GM19328 (cell line): ENCODE data around the gene PFKP.
A peak's percentile ranks its signal among the peaks of the same experiment; 100 is the strongest.
"Not testable (repeated sequence)": the region's sequence is repeated elsewhere in the genome, so short reads cannot be mapped to it uniquely, and the experiment has no call there.

Source experiments
- ATAC-seq: cut with Tn5 transposase; IDR thresholded peaks from one replicate; pipeline ENCODE4 v1.9.1; 2021; ENCODE audit warnings: mild to moderate bottlenecking, moderate library complexity; ENCODE audit not compliant: unreplicated experiment

Gene PFKP

DNA sequence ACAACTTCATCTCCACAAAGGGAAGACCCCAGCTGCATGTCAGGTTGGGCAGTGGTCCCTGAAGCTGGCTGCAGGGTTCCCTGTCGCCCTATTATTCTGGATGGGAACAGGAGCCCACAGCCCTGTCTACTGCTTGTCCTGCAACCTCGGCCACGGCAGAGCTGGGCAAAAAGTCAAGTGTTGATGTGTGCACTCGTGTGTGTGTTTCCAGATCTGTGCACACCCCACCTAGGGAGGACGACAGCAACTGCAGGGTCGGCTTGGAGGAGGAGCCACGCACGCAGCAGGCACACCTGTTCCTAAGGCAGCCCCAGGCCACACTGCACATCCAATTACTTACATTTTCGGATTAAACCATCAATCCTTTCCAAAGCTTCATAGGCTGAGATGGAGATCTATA is 81.6 kb downstream of the PFKP start:
- ATAC-seq: no peak

DNA sequence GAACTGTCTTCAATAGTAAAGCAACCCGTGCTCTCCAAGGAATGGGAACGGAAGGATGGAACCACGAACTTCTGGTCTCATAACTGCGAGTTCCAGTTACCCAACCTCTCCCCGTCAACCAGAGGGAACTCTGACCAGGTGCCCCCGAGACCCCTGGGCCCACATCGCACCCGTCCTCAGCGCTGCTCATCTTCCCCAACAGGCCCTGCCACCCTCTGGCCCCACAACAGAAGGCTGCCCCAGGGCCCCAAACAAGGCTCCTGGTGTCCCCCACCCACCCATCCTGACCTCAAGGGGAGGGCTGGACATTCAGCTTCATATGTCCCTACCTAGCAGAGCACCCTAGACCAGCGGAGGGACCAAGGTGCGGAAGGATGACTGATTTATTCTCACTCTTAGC is 82.6 kb downstream of the PFKP start:
- ATAC-seq: no peak

DNA sequence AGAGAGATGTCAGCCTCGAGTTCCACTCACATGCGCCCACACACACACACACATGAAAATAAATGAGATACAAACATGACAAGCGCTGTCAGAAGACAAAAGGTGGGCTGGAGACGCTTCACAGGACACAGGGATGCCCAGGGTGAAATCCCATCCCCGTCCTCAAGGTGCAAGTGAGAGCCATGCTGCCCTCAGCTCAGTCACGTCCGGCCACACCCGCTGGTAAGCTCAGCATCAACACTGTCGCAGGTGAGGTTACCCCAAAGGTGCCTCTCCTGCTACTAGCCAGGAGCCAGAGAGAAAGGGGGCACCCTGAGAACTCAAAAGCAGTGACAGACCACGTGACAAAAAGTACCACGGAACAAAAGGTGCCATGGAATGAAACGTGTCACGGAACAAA is 83.0 kb downstream of the PFKP start:
- no peak for ATAC-seq

DNA sequence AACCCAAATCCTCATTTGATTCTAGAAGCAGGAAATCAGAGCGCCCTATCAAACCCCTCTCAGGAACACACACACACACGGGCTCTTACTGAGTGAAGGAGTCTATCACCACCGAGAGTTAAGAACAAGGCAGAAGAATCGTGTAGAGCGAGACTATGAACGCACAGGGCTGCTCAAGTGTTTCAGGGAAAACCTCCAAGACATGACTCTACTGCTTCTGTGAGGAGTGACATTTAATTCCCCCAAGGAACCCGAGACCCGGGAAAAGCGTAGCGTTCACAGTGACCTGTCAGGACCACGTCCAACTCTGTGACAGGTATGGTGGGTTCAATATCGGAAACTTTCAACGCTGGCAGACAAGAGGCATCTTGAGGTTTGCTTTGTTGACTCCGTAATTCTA is 83.6 kb downstream of the PFKP start:
- no peak for ATAC-seq

DNA sequence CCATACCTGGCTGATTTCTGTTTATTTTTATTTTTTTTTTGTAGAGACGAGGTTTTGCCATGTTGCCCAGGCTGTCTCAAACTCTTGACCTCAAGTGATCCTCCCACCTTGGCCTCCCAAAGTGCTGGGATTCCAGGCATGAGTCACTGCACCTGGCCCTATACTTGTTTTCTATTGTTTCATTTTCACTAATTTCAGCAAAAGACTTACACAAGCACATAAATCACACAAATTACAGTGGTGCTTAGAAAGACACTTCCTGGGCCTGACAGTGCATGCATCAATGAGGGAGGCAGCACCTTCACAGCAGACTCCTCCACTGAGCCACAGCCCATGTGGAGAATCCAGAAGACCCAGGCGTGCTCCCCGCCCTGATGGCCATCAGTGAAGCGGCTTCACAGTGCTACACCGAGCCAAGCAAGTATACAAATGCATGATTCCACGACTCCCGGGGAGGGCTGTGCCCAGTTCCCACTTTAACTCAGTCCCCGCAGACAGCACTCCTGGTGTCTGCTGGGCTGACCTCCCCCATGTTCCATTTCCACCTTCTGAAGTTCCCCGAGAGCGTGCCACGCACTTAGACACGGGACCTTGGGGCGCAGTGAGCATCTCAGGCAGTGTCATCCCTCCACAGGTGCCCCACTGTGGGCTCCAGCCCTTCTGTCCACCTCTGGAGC is 84.7 kb downstream of the PFKP start:
- ATAC-seq: no peak

DNA sequence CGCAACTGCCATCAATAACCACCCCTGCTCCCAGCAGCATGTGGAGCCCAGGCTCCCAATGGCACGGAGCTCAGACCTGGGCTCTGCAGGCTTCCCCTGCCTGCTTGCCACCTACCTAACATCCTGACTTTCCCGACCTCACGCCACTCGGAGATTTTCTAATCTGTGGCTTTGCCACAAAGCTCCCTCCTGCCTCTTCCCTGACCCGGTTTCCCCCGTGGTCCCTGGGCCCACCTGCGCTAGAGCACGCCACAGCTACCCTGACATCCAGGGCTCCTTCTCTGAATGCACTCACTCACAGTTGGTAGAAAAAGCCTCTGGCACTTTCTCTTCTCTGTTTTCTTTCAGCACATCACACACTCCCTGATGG is 85.2 kb downstream of the PFKP start:
- no peak for ATAC-seq

DNA sequence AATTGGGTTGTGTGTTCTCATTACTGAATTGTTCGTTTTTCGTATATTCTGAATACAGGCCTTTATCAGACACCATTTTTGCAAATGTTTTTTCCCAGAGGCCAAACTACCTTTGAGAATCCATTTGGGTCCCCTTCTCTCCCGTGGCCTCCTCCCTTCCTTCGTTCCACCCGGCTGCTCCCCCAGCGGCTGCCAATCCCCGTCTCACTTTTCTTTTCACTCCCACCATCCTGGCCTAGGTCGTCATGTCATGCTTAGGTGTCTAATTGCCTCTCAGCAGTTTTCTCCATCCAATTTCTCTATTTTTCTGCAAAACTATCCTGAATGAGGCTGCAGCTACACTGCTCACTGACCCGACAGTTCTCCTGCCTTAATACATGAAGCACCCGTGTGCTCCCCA is 87.3 kb downstream of the PFKP start:
- ATAC-seq: no peak

DNA sequence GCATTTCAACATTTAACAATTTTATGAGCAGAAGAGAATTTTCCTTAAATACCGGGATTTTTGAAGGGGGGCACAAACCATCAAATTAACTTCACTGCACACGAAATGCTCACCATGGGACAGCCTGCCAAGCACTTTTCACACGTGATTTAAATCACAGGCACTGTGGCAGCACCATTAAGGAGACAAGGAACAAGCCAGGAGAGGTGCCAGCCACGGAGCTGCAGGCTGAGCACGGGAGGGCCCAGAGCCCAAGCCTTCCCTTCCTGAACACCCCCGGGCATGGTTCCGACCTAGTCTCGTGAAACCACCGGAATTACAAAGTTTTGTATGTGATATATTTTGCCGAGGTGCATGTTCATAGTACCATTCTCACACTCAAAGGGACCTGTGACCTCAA is 91.8 kb downstream of the PFKP start:
- ATAC-seq: no peak

DNA sequence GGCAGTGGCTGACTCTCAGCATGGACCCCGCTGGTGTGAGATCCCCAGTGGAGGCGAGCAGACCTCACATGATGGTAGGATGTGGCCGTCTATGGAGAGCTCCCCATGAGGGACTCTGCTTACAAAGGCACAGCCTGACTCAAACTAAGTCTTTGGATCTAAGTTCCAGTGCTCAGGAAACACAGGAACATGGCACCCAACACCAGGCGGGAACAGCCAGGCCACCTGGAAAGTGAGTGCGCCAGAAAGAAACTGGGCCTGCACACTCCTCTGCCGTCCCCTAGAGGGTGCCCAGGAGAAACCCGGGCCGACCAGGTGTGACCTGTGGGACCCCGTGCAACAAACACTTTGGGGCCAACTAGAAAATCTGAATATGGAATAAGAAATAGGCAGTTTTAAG is 95.2 kb downstream of the PFKP start:
- ATAC-seq: no peak

DNA sequence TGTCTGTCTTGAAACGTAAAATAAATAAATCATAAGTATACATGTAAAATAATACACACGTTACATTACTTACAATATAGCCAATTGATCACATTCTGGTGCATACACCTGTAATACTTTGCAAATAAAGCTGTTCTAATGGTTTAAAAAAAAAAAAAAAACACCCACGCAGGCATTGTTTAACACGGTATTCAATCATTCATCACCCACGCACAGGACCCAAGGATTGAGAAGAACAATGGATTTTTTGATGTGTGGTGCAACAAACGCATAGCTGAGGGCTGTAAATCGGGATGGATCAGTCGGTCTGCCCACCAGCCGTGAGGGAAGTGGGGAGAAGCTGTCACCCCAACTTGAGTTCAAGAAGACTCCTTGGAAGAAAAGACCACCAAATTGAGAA is 96.5 kb downstream of the PFKP start:
- ATAC-seq: no peak

DNA sequence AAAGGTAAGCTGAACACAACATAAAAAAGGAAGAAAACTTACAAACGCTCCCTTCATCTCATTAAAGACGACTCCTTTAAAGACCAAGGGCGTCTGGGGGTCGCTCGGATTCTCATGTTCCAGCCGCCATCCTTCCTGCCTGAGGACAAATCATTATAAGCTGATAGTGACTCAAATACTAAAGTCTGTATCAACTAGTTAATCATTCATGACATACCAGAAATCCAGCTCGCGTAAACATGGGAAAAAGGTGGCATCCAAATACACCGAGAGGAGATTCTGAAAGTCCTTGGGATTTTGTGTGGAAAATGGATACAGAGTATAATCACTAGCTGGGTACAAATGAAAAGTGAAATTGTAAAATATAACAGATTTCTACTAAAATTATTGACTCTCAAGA is 97.8 kb downstream of the PFKP start:
- ATAC-seq: no peak

DNA sequence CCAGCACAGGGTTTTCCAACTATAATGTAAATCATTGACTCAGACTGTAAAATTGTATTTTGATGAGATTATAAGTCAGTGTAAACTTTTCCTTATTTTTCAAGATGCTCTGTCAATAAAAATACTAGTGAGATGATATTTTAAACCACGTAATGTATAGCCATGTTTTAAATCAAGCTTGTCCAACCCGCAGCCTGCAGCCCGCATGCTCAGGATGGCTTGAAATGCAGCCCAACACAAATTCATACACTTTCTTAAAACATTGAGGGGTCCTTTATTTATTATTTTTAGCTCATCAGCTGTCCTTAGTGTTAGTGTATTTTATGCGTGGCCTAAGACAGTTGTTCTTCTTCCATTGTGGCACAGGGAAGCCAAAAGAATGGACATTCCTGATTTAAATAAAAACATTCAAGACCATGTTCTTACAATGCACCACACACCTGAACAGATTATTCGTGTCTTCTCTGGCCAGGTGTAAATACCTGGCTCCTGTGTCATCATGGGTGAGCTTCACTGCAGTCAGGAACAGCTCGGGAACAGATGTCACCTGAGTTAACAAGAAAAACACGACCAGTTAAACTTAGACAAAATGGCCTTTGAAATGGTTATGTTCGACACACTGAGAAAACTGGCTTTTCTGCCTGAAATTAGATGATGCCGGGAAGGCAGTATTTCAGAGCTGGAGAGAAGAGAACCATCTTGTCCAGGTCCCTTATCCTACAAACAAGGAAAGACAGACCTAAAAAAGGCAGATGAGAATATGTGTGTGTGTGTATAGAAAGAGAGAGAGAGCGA is 99.3 kb downstream of the PFKP start:
- ATAC-seq: no peak

DNA sequence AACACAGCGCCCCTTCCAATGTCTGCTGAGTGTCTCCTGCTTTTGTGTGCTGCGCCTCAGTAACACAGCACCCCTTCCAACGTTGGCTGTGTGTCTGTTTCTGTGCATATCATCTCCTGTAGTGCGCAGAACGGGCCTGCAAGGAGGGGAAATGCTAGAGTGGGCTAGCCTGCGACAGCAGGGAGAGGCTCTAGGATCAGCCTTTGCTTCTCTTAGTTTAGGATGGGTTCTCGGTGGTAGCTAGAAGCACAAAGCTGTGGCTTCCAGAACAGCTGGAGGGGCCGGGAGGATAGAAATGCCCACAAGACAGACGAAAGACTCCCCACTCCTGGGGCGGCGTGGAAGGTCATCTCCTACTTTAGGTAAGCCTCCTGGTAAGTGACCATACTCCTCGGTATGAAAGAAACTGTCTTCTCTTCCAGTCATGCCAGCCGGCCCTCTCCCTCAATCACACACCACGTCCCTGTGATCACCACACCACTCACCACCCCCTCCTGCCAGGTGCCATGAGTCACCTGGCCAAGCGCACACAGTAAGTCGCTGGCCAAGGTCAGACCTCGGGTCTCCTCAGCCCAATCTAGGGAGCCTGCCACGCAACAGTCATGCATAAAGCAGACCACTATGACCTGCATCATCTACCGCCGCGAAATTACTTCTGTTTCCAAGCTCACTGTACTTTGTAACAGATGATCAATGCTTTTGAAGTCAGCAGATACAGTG is 100.4 kb downstream of the PFKP start:
- no peak for ATAC-seq

DNA sequence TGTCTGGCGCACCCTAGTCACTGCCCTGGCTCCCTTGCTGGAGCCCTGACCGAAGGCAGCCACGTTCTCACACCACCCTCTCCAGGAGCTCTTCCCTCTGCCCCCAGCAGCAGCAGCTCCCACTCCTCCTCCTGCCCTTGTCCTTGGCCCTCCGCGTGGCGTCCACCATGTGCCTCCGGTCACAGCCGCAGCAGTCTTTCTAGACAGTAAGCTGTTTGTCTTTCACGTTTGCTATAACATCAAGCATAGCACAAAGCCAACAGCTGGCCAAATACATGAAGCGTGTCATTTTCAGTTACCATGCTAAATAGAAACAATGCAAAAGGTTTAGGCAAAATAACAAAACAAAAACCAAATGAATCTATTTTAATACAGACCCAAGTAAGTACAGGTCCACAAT is 101.9 kb downstream of the PFKP start:
- ATAC-seq: no peak

DNA sequence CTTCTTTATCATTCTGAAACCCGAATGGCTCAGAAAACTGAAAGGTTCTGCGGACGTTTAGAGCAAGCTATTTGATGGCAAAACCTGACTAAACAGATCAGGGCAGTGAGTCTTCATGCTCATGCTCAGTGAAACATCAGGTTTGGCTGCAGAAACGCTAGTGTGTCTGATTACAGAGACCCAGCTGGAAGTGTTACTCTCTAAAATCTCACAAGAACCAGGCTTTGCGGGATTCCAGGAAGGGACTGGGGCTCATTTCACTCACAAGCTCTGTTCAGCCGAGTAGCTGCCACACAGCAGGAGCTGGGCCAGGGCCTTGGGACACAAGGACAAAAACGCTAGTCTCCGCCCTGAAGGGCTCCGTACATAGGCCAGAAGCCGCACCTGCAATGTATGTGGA is 102.3 kb downstream of the PFKP start:
- no peak for ATAC-seq

DNA sequence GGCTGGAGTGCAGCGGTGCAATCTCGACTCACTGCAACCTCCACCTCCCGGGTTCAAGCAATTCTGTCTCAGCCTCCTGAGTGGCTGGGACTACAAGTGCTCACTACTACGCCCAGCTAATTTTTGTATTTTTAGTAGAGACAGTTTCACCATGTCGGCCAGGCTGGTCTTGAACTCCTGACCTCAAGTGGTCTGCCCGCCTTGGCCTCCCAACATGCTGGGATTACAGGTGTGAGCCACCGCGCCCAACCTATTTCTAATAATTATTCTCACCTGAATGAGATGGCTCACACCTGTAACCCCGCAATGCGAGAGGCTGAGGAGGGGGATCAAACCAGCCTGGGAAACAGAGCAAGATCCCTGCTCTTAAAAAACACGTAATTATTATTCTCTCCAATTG is 104.1 kb downstream of the PFKP start:
- not testable (repeated sequence) for ATAC-seq

DNA sequence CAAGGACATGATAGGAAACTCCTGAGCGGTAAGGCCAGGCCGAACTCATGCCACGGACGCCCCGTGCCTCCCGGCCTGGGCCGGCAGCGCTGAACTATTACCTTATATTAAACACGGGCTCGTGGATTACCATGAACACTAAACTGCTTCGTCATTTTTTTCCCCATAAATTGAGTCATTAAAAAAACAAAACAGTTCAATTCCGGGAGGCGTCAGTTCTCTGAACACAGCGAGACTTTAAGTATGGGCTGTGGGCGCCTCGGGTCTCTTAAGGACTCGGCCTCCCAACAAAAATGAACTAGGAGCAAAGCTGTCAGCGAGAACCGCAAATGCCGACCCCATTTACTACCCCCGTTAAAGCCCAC is 104.7 kb downstream of the PFKP start:
- ATAC-seq: no peak

DNA sequence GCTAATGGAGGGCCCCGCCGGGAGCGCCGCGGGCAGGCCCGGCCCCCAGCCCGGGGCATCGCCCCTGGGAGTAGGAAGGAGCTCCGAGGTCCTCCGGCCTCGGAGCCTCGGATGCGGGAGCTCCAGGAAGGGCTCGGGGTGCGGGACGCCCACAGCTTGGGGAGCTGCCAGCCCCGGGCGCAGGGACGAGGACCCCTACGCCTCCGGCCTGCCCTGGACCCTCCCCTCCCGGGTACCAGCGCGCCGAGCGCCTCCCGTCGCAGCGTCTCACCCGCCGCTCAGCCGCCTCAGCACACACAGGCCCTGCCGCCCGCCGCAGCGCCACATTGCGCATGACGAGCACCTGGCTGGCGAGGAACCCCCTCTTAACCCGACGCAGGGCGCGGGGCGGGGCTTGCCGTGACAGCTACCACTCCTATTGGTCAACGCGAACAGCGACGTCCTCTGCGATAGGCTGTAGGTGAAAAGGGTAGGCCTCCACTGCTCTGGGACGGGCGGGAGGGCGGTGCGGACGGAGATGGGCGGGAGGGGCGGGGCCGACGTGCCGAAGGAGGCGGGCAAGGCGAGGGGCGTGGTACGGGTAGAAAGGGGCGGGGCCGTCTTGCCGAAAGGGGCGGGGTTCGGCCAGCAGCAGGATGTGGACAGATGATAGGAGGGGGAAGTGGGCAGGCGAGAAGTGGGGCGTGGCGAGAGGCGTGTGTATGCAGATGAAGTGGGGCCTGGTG is 105.3 kb downstream of the PFKP start, which contains the start of gene PITRM1:
Gene PITRM1, minus strand, starts transcription at position 337 of the 725 bp plus-strand sequence. Its CDS starts 10 bp downstream, at position 327.
- peak; percentile 93 for ATAC-seq

DNA sequence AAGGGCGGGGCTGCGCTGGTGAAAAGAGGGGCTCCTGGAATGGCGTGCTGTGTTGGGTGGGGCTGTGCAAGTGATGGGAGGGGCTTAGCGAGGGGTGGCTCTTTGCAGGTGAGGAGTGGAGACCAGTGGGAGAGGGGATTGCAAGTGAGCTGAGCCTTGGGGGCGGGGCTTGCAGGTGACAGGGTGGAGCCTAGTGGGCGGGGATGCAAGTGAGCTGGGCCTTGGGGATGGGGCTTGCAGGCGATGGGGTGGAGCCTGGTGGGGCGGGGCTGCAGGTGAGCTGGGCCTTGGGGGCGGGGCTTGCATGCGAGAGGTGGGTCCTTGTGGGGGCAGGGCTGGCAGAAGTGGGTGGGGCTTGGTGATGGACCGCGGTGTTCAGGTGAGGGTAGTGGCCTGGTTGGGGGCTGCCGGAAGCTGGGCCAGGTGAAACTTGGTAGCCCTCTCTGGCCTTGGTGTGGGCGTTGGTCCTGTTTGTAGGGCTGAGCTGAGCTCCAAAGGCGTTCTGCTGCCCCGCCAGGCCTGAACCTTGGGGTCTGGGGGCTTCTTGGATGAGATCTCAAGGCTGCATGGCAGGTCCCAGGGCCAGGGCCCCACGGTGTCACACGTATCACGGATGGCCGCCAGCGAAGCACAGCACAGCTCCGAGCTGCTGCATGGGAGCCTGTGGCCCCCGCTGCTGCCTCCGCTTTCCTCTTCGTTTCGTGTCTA is 106.0 kb downstream of the PFKP start:
- ATAC-seq: peak; percentile 28

DNA sequence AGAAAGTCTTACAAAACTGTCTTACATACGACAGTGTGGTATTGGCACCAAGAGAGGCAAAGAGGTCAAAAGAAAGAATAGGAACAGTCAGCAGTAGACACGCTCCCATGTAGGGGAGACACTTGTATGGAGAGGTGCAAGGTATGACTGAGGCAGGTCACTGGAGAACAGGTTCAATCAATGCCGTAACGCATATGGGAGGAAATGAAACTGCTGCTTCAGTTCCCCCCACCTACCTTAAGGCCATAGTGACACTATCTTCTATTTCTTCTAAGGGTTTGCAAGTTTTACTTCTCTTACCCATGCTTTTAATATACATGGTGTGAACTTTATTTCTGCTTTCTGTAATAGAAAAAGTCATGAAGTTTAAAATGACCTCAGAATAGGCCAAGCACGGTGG is 110.7 kb downstream of the PFKP start:
- ATAC-seq: no peak

DNA sequence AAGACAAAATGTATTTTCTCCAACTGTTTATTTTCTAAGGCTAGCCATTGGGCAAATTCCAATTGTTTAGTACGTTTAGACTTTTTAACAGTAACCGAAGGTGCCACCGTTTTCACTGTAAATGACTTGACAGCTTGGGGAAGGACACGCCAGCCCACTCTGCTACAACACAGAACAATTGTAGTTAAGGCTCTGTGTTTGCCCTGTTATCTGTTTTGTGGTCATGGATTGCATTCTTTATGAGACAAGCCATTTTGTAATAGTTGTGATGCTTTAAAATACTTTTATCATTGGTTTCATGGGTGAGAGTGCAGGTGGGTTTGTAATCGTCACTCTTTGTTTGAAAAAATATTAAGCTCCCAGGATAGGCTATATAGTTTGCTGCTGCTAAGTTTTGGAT is 111.8 kb downstream of the PFKP start:
- no peak for ATAC-seq
